Epithelial cell of umbilical artery (primary cell): ENCODE data around the gene WNT7A. TPM values are rescaled to one million over a fixed set of nuclear protein-coding genes. Genes with fewer than 3 reads are reported as not detected.

ENCODE experiments used
- total RNA-seq: library from RNA; depleted of rRNA; stranded (reverse); fragments of >200 nt; gene quantifications from 2 replicates; pipeline ENCODE4 v1.2.3, GENCODE V29; 2014

Gene WNT7A
- not detected in 2 replicates for total RNA-seq

GRCh38 chr3:13879946-13880810 lies at the start of gene WNT7A:
WNT7A (minus strand) TSS chr3:13880071; CDS start chr3:13879816, 255 bp downstream.

Other genes starting within 250 kb of the WNT7A start
- 17.5 and 23.9 TPM in 2 replicates for gene CHCHD4, start 244.8 kb upstream of the WNT7A start, total RNA-seq
- gene TMEM43, start 245.0 kb upstream of the WNT7A start, total RNA-seq = 74.4 and 97.0 TPM in 2 replicates